GM18498 (cell line): Measurements from ENCODE around the gene LTBP3.

Experiments used
- ATAC-seq: cut with Tn5 transposase; IDR thresholded peaks from one replicate; pipeline ENCODE4 v1.9.1; 2021; ENCODE audit warnings: mild to moderate bottlenecking, moderate library complexity; ENCODE audit not compliant: unreplicated experiment

Gene LTBP3

GRCh38 chr11:65555693-65556231 is 2.4 kb downstream of the LTBP3 start:
- ATAC-seq, result no peak

DNA sequence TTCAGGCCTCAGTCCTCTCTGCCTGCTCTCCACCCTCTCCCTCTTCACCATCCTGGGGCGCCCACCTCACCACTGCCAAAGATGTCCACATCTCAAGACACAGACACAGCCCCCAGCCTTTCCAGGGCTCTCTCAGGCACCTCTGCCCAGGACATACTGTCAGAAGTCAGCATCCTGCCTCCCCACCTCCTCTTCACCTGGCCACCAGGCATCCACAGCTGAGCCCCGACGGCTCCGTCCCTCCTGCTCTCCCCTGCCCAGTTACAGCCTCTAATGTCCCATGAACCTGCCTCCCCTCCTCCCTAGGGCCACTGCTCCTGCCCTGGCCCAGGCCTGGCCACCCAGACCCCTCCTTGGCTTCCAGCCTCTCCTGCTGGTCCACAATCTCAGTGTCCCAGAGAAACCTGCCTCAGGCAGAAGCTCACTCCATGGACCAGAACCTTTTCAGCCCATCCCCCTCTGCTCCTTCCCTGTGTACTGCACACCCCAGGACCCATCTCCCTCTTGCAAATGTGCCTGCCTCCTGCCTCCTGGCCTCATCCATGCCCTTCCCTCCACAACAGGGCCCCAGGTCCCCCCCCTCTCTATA is 3.2 kb downstream of the LTBP3 start:
- ATAC-seq, result no peak

DNA sequence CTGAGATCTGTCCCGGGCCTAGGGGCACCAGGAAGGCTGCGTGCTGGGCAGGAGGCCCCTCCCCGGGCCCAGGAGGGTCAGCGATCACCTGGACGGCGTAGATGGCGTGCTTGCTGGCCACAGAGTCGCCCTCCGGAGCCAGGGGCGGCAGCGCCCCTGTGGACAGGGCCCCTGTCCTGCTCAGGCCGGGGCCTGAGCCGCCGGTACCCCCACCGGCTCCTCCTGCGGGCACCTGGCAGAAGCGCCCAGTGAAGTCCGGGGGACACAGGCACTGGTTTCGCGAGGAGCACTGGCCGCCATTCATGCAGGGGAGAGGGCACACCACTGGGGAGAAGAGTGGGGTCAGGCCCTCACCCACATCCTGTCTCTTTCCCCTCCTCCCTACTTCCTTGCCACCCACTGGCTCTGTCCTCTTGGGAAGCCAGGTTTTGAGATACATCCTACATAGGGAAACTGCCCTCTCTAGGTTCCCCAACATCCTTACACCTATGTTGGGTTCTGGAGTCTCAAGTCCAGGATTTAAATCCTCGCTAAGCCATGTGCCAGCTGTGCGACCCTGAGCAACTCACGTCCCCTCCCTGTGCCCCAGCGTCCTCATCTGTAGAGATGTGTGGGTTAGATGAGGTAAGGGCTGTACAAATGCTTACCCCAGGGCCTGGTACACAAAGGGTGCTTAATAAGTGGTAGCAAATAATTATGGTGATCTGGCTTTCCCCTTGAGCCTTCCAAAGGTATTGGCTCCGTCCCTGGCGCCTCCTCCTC is 3.9 kb downstream of the LTBP3 start:
- ATAC-seq, result no peak

GRCh38 chr11:65553301-65554001 is 4.7 kb downstream of the LTBP3 start:
- no peak for ATAC-seq

DNA sequence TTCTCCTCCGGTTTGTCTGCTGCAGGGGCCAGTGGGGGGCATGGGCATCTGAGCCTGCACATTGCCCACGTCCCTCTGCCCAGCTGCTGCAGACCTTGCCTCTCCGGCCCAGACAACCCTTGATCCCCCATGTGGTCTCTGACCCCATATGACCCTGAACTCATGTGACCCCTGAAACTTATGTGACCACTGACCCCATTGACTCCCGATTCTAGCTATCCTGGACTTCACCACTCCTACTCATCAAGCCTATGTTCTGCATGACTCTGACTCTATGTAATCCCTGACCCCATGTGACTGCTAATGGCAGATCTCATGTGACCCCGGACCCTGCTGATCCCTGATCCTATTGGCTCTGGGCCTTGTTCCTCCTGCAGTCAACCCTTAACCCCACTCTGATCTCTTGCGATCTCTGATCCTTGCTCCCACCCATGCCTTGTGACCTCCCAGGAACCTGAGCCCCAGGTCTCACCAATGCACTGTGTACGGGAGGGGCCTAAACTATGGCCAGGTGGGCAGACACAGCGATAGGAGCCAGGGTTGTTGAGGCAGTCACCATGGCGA is 5.7 kb downstream of the LTBP3 start:
- ATAC-seq, result no peak

GRCh38 chr11:65551572-65552387 is 6.4 kb downstream of the LTBP3 start:
- peak; percentile 72 for ATAC-seq

DNA sequence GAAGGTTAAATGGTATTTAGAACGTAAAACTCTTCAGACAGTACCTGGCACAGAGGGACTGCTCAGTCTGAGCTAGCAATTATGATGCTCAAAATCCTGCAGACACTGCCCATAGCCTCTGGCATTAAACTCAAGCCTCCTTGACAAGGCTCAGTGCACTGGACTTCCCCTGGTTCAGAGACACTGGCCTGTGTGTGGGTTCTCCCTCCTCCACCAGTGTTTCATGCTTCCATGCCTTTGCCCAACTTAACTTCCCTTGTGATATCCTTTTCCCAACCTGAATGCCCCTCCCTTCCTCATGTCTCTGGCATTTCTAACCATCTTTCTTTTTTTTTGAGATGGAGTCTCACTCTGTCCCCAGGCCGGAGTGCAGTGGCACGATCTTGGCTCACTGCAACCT is 9.1 kb downstream of the LTBP3 start:
- no peak for ATAC-seq

DNA sequence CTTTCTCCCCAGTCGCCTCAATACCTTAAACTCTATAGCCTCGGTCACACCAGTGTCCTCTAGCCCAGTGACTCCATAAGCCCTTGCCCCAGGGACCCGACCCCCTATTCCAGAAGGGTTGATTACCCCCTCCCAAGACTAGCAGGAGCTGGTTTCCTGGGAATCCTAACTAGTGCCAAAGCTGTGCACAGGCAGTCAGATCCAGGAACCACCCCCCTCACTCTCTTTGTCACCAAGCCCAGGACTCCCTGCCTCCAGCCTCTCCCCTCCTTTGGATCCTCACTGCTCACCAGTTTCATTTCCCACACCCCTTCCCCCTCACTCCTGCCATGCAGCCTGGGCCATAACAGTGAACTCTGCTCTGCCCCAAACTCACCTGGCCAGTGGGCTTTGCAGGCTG is 9.8 kb downstream of the LTBP3 start:
- ATAC-seq, result no peak

- ATAC-seq, result no peak
These were observed 10.6 kb downstream of the LTBP3 start for GRCh38 chr11:65547446-65548125.

DNA sequence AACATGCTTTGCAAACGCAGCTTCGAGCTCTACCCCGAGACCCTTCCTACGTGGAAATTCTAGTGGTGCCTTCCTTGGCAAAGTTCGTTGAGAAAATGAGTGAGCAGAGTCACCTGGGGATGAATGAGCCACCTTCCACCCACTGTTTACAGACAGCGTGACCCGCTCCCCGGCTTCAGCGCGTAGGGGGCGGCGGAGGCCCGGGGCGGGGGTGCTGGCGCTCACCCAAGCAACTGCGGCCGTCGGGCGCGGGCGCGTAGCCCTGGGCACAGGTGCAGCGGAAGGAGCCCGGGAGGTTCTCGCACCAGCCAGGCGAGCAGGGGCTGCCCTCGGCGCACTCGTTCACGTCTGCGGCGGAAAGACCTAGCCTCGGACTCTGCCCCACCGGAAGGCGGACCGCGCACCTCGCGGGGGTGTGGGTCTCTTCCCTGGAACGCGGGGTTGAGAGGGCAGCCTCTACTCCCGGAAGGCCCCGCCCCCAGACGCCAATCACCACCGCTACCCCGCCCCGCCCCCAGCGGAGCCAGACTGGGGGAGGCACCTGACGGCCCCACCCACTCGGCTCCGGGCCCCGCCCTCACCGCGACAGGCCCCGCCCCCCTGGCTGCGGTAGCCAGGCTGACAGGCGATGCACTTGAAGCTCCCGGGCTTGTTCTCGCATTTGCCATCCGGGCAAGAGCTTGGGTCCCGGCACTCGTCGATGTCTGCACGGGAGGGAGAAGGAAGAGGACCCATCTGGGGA is 11.8 kb downstream of the LTBP3 start:
- ATAC-seq, result peak; percentile 79

DNA sequence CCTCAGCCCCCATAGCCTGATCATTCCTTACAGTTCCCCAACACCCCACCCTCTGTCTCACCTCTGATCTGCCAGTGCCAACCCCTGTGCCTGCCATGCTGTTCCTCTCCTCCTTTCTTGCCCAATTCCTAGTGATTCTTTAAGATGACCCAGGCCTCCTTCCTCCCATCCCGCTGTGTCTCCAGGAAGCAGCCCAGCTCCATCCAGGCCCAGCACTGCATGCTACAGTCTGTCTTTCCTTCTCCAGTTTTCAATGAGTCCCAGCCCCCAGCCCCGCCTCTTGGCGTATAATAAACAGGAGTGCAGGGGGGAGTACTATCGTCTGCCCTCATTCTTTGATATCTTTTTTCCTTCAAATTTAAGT is 12.3 kb downstream of the LTBP3 start:
- ATAC-seq, result no peak

DNA sequence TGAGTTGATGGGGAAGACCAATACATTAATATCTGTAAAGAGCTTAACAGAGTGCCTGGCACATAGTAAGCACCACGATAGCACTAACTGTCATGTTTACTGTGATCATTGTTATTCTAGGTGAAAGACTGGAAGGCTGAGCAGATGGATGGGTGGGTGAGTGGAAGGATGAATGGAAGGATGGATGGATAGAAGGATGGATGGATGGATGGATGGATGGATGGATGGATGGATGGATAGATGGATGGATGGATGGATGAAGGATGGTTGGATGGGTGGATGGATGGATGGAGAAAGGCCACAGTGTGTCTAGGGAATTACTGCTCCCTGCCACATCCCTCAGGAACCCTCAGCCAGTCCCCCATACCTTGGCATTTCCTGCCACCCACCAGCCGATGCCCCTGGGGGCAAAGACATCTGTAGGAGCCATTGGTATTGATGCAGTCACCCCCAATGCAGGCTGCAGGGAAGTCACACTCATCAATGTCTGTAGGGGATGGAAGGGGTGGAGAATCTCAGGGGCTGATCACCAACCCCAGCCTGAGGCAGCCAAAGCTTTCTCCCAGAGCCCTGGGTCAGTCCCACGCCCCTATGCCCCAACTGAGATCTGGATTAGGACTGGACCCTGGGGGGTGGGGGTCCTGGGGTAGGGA is 15.3 kb downstream of the LTBP3 start:
- ATAC-seq, result no peak

DNA sequence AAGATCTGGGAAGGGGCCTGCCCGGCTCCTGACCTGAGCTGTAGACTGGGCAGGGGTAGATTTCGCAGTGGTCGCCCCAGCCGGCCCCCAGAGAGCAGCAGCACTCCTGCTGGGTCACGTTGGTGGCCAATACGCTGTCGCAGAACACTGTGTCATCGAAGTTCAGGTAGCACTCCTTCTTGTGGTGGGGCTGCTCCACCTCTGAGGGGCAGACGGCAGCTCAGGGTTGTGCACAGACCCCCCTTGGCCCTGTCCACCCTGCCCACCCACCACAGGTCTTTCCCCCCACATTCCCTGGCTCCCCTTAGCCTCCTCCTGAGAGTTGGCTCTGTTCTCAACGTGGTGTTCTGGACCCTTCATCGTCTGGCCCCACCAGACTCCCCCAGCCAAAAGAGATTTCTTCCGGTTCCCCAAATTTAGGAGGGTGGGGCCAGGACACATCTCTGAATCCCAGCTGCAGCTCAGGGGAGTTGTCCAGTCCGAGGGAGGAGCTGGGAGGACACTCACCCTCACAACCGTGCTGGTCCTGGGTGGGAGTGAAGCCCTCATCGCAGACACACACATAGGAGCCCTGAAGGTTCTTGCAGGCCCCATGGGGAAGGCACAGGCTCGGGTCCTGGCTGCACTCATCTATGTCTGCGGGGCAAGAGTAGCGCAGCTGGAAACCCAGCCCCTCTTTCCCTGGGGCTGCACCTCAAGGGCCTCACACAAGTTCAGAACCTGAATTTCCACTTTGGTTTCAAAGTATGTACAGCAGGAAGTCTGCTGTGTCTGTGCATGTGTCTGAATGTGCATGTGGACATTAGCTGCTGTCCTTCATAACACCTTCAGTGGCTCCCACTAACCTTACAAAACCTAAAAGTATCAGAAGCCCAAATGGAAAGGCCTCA is 16.8 kb downstream of the LTBP3 start:
- no peak for ATAC-seq

GRCh38 chr11:65540290-65541092 is 17.7 kb downstream of the LTBP3 start:
- peak; percentile 76 for ATAC-seq

GRCh38 chr11:65539744-65540289 is 18.3 kb downstream of the LTBP3 start:
- peak; percentile 58 for ATAC-seq

- no peak for ATAC-seq
These were observed 19.0 kb downstream of the LTBP3 start for GRCh38 chr11:65538915-65539743.
